ENCODE results near the gene EMILIN3.

EMILIN3 gene

DNA sequence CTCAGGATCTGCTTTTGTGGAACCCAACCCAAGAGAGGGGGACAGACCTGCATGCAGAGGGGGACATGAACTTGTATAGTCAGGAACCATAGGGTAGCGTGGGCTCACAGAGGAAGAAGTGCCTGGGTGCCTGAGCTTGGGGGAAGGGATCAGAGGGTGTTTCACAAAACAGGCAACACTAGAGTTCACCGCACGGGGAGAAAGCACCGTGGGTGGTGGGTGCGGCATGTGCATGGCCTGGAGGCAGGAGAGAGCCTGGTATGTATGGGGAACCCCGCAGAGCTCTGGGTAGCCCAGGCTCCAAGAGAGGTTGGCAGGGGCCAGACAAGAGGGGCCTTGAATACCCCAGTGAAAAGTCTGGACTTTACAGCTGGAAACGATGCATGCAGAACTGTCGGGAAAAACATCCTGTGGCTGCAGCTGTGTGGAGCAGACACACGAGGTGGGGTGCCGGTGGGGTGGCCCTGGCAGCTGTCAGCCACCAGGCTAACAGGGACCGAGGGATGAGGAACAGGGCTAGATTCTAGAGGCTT lies 6.7 kb upstream of the EMILIN3 start:
- Histone ChIP-seq H3K4me3 (ENCODE audit: low read depth, low read length) (no peak overlapping the region), H3K27me3 (ENCODE audit: insufficient read depth, low read length) (peaks cover 13% of the 10 kb centered on the region), H2AFZ (ENCODE audit: low read length, unreplicated experiment) (no peak overlapping the region), H3K4me1 (ENCODE audit: control insufficient read depth, insufficient read depth, low read length, unreplicated experiment) (no peaks in the 10 kb centered on the region), H3K27ac (ENCODE audit: low read depth, low read length) (no peak overlapping the region), H3K36me3 (ENCODE audit: insufficient read depth, low read length) (no peaks in the 10 kb centered on the region), H3K79me2 (ENCODE audit: control insufficient read depth, insufficient read depth, low read length, unreplicated experiment) (no peaks in the 10 kb centered on the region)

DNA sequence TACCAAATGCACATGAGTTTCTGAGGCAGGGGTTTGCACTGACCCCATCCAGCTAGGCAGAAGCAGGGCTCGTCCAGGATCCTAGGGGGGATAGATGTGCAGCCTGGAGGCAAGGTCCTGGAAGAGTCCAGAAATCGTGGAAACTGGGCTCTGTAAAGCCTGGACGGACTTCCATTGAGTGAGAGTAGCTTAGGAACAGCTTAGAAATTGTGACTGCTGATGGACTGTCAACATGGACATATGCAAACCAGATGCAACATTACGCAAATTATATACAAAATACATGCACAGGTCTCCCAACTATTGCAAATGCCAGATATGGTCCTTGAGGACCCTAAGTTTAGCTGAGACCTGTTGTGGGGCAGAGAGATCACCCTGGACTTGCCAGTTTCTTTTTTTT lies 4.8 kb upstream of the EMILIN3 start:
- peaks cover 28% of the 10 kb centered on the region for H3K27me3 ChIP-seq (ENCODE audit: insufficient read depth, low read length)
- no peak overlapping the region for H2AFZ ChIP-seq (ENCODE audit: low read length, unreplicated experiment)
- no peak overlapping the region for H3K27ac ChIP-seq (ENCODE audit: low read depth, low read length)
- no peak overlapping the region for H3K4me3 ChIP-seq (ENCODE audit: low read depth, low read length)
- H3K4me1 ChIP-seq (ENCODE audit: control insufficient read depth, insufficient read depth, low read length, unreplicated experiment), result no peaks in the 10 kb centered on the region
- no peaks in the 10 kb centered on the region for H3K79me2 ChIP-seq (ENCODE audit: control insufficient read depth, insufficient read depth, low read length, unreplicated experiment)
- H3K36me3 ChIP-seq (ENCODE audit: insufficient read depth, low read length), result no peaks in the 10 kb centered on the region

DNA sequence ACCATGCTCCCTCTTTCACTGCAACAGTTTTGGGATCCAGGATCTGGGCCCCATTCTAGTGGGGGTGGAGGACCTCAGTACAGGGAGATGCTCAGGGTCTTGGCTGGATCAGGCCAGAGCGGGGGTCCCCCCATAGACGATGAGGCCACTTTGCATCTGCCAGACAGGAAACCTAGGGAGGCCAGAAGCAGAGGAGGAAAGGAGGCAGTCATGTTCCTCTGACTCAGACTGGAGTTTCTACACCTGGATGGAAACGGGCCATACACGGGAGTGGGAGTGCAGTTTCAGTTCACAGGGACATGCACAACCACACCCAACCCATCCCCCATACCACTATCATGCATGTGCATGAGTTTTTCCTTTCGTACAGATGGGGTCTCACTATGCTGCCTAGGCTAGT lies 3.6 kb upstream of the EMILIN3 start:
- H3K27ac ChIP-seq (ENCODE audit: low read depth, low read length), result no peak overlapping the region
- no peak overlapping the region for H3K4me3 ChIP-seq (ENCODE audit: low read depth, low read length)
- H3K27me3 ChIP-seq (ENCODE audit: insufficient read depth, low read length), result peaks cover 34% of the 10 kb centered on the region
- H3K79me2 ChIP-seq (ENCODE audit: control insufficient read depth, insufficient read depth, low read length, unreplicated experiment), result no peaks in the 10 kb centered on the region
- H3K4me1 ChIP-seq (ENCODE audit: control insufficient read depth, insufficient read depth, low read length, unreplicated experiment), result no peaks in the 10 kb centered on the region
- H2AFZ ChIP-seq (ENCODE audit: low read length, unreplicated experiment), result no peak overlapping the region
- no peaks in the 10 kb centered on the region for H3K36me3 ChIP-seq (ENCODE audit: insufficient read depth, low read length)

DNA sequence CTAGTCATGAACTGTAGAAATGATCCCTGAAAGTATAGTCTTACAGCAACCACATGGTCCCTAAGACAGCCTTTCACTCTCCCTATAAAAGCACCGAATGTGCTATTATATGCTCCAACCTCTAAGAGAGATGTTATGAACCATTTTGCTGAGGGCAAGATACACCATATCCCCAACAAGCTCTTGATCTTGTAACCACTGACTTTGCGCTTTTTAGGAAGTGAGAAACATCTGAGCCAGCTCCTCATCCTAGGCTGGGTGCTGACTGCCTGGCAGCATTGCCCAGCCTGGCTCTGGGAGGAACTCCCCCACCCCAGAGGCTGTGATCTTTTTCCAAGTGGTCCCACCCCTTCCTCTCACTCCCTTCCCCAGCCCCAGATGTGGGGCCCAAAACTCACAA lies 3.1 kb upstream of the EMILIN3 start:
- H2AFZ ChIP-seq (ENCODE audit: low read length, unreplicated experiment), result no peak overlapping the region

DNA sequence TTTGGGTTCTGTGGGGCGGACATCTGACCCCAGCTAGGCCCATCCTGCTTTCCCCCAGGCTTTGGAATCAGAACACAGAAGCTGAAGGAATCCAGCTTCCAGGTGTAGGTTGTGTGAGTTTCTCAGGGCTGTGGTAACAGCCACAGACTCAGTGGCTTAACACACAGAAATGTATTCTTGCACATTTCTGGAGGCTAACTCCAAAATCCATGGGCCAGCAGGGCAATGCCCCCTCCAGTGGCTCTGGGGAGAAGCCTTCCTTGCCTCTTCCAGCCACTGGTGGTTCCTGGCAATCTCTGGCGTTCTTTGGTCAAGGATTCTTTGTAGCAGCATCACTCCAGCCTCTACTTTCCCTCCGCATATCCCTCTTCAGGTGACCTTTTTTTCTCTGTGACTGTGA lies 1.3 kb upstream of the EMILIN3 start:
- Histone ChIP-seq H2AFZ (ENCODE audit: low read length, unreplicated experiment) (no peak overlapping the region), H3K4me3 (ENCODE audit: low read depth, low read length) (no peak overlapping the region), H3K27me3 (ENCODE audit: insufficient read depth, low read length) (peaks cover 37% of the 10 kb centered on the region)

More for the DNA sequence above, 3.1 kb upstream of the EMILIN3 start:
- H3K36me3 ChIP-seq (ENCODE audit: insufficient read depth, low read length), result no peaks in the 10 kb centered on the region
- no peak overlapping the region for H3K27ac ChIP-seq (ENCODE audit: low read depth, low read length)
- H3K27me3 ChIP-seq (ENCODE audit: insufficient read depth, low read length), result peaks cover 37% of the 10 kb centered on the region
- no peaks in the 10 kb centered on the region for H3K79me2 ChIP-seq (ENCODE audit: control insufficient read depth, insufficient read depth, low read length, unreplicated experiment)
- no peak overlapping the region for H3K4me3 ChIP-seq (ENCODE audit: low read depth, low read length)
- H3K4me1 ChIP-seq (ENCODE audit: control insufficient read depth, insufficient read depth, low read length, unreplicated experiment), result no peaks in the 10 kb centered on the region

DNA sequence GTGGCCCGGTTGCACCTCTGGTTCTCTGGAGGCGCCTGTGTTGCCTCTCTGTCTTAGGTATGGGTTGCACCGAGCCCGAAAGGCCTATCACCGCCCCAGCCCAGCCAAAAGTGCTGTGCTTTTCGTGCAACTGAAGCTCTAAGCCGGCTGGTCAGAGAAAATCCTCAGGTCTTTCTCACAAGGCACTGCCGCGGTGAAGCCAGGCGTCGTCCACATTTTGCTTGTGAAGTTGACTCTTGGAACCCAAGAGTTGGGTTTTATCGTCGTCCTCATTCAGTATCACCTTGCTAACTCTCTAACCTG lies 726 bp upstream of the EMILIN3 start:
- Histone ChIP-seq H2AFZ (ENCODE audit: low read length, unreplicated experiment) (no peak overlapping the region), H3K27me3 (ENCODE audit: insufficient read depth, low read length) (peaks cover 34% of the 10 kb centered on the region), H3K4me3 (ENCODE audit: low read depth, low read length) (no peak overlapping the region)

More for the DNA sequence above, 1.3 kb upstream of the EMILIN3 start:
- Histone ChIP-seq H3K36me3 (ENCODE audit: insufficient read depth, low read length) (no peaks in the 10 kb centered on the region), H3K27ac (ENCODE audit: low read depth, low read length) (no peak overlapping the region), H3K4me1 (ENCODE audit: control insufficient read depth, insufficient read depth, low read length, unreplicated experiment) (no peaks in the 10 kb centered on the region), H3K79me2 (ENCODE audit: control insufficient read depth, insufficient read depth, low read length, unreplicated experiment) (no peaks in the 10 kb centered on the region)

DNA sequence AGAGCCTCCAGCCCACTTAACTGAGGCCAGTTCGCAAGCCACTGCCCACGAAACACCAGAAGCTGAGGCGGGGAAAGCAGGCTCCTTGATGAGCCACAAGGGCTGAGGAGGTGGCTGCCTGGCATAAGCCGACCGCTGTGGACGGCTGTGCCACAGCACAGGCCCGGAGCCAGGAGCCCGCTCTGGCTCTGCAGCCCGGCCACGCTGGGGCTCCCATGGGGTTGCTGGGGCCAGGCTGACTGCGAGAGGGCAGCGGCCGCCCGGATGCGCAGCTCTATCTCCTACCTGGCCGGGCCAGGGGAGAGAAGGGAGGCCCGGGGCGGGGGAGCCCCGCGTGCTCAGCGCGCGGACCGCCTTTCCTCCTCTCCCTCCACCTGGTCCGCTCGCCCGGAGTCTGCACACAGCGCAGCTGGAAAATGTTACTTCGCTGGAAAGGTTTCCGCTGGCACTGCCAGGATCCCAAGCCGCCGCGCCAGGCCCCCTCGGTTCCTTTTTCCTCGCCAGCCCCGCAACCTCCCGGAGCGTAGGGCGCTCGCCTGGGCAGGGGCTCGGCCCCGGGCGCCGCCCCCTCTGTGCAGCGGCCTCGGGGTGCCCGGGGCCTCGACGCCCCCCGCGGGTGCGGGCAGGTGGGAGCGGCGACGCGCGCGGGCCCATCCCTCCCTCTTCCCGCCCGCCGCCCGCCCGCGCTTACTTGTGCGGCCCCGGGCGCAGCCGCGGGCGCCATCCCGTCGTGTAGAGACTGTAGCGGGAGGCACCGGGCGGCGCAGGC lies 657 bp downstream of the EMILIN3 start:
- Histone ChIP-seq H3K27ac (ENCODE audit: low read depth, low read length) (no peak overlapping the region), H3K4me3 (ENCODE audit: low read depth, low read length) (peak overlapping the region; percentile 32; the same call in 1 of the 2 replicates), H3K4me1 (ENCODE audit: control insufficient read depth, insufficient read depth, low read length, unreplicated experiment) (no peaks in the 10 kb centered on the region), H3K79me2 (ENCODE audit: control insufficient read depth, insufficient read depth, low read length, unreplicated experiment) (no peaks in the 10 kb centered on the region), H2AFZ (ENCODE audit: low read length, unreplicated experiment) (no peak overlapping the region), H3K27me3 (ENCODE audit: insufficient read depth, low read length) (peaks cover 33% of the 10 kb centered on the region), H3K36me3 (ENCODE audit: insufficient read depth, low read length) (no peaks in the 10 kb centered on the region)

More for the DNA sequence above, 726 bp upstream of the EMILIN3 start:
- no peaks in the 10 kb centered on the region for H3K4me1 ChIP-seq (ENCODE audit: control insufficient read depth, insufficient read depth, low read length, unreplicated experiment)
- H3K27ac ChIP-seq (ENCODE audit: low read depth, low read length), result no peak overlapping the region
- no peaks in the 10 kb centered on the region for H3K36me3 ChIP-seq (ENCODE audit: insufficient read depth, low read length)
- H3K79me2 ChIP-seq (ENCODE audit: control insufficient read depth, insufficient read depth, low read length, unreplicated experiment), result no peaks in the 10 kb centered on the region

DNA sequence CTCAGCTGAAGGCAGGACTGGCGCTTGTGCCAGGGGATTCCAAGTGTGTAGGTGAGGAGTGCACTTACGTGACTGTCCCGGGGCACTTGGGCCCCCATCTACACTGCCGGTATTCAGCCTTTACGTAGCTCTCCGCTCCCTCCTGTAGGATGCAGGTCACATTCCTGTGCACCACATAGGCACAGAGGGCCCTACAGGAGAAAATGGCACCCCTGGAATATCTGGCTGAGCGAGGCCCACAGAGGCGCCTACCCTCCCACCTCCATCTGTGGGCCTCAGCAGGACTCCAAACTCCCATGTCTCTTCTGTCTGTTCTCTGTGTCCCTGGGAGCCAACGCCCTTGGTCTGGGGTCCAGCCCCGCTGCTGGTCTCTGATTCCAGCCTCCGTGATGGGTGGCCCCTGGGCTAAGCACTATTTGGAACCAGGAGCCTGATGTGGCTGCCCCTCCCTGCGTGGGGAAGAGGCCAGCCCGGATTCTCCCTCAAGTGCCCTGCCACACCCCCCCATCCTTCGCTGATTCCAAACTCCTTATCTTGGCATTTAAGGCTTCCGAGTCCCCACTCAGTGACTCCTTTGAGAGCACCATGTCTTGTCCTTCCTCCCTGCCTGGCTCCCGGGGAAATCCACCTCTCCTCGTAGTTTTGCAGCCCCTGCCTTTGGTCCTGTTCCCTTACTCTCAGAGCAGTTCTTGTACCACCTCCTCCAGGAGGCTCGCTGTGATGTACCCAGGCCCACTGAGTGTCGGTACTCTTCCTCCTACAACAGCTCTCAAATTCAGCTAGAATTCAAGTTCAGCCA lies 1.5 kb downstream of the EMILIN3 start:
- no peaks in the 10 kb centered on the region for H3K36me3 ChIP-seq (ENCODE audit: insufficient read depth, low read length)
- H3K4me1 ChIP-seq (ENCODE audit: control insufficient read depth, insufficient read depth, low read length, unreplicated experiment), result no peaks in the 10 kb centered on the region
- no peak overlapping the region for H2AFZ ChIP-seq (ENCODE audit: low read length, unreplicated experiment)
- H3K4me3 ChIP-seq (ENCODE audit: low read depth, low read length), result no peak overlapping the region
- no peak overlapping the region for H3K27ac ChIP-seq (ENCODE audit: low read depth, low read length)
- no peaks in the 10 kb centered on the region for H3K79me2 ChIP-seq (ENCODE audit: control insufficient read depth, insufficient read depth, low read length, unreplicated experiment)
- peaks cover 33% of the 10 kb centered on the region for H3K27me3 ChIP-seq (ENCODE audit: insufficient read depth, low read length)

DNA sequence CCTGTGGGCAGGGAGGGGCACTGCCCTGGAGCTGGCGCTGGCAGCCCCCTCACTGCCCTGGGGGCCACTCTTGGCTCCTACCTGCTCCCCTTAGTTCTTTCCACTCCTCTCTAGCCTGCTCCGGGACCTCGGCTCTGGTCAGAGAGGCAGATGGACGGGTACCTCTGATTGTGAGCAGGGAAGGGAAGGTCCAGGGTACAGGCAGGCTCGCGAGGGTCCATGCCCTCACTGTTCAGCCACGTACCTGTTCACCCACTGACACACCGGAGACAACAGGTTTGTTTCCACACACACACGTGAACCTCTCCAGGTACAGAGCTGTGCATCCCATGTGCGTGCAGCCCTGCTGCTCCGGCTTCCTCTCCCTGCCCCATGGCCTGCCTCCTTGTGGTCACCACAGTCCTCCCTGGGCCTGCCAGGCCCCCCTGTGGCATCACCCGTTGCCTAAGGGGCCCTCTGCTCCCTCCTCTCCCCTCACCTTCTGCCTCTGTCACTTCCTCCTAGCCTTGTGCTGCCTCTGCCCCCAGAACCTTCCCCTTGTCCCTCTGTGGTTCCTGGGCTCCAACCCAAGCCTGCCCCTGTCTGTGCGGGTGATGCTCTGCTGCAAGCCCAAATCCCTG lies 2.3 kb downstream of the EMILIN3 start:
- Histone ChIP-seq H2AFZ (ENCODE audit: low read length, unreplicated experiment) (no peak overlapping the region), H3K36me3 (ENCODE audit: insufficient read depth, low read length) (no peaks in the 10 kb centered on the region), H3K4me3 (ENCODE audit: low read depth, low read length) (no peak overlapping the region), H3K4me1 (ENCODE audit: control insufficient read depth, insufficient read depth, low read length, unreplicated experiment) (no peaks in the 10 kb centered on the region), H3K27ac (ENCODE audit: low read depth, low read length) (no peak overlapping the region), H3K27me3 (ENCODE audit: insufficient read depth, low read length) (peaks cover 33% of the 10 kb centered on the region), H3K79me2 (ENCODE audit: control insufficient read depth, insufficient read depth, low read length, unreplicated experiment) (no peaks in the 10 kb centered on the region)

DNA sequence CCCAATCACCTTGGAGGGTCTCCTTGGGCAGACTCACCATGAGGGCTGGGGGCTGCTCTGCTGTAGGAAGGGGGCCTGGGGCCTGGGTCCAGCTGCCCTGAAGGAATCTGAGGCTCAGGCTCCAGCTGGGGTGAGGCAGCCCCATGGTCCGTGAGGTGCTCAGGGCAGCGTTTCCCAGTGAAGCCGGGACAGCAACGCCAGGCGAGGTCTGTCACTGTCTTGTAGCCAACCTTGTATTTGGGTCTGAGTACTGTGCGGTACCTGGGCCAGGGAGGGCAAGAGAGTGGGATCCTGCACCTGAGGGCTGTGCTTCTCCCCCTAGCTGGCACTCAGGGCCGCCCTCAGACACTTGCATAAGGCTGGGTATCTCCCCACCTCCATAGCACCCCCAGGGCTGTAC lies 3.0 kb downstream of the EMILIN3 start:
- H3K4me1 ChIP-seq (ENCODE audit: control insufficient read depth, insufficient read depth, low read length, unreplicated experiment), result no peaks in the 10 kb centered on the region
- peaks cover 29% of the 10 kb centered on the region for H3K27me3 ChIP-seq (ENCODE audit: insufficient read depth, low read length)

More for the DNA sequence above, 3.0 kb downstream of the EMILIN3 start:
- no peaks in the 10 kb centered on the region for H3K36me3 ChIP-seq (ENCODE audit: insufficient read depth, low read length)
- H3K79me2 ChIP-seq (ENCODE audit: control insufficient read depth, insufficient read depth, low read length, unreplicated experiment), result no peaks in the 10 kb centered on the region
- no peak overlapping the region for H2AFZ ChIP-seq (ENCODE audit: low read length, unreplicated experiment)
- H3K27ac ChIP-seq (ENCODE audit: low read depth, low read length), result no peak overlapping the region
- no peak overlapping the region for H3K4me3 ChIP-seq (ENCODE audit: low read depth, low read length)

Measured in ACC112 (cell line).